GM12872 (cell line): ENCODE data around the gene PHYHD1.

Source experiments
- CTCF ChIP-seq: IDR thresholded peaks from 3 replicates; pipeline ENCODE4 v1.5.1; 2011; ENCODE audit warnings: low read depth, mild to moderate bottlenecking, low read length, moderate library complexity; ENCODE audit not compliant: insufficient read depth

The PHYHD1 gene

GRCh38 chr9:128886211-128886891 lies 34.4 kb upstream of the PHYHD1 start:
- no peak for TF ChIP-seq CTCF

- TF ChIP-seq CTCF: no peak
Observed at GRCh38 chr9:128887049-128887448, 33.7 kb upstream of the PHYHD1 start.

- TF ChIP-seq CTCF: no peak
Observed at GRCh38 chr9:128887914-128888350, 32.9 kb upstream of the PHYHD1 start.

- TF ChIP-seq CTCF: no peak
Observed at GRCh38 chr9:128891321-128892220, 29.2 kb upstream of the PHYHD1 start.

- no peak for TF ChIP-seq CTCF
Observed at GRCh38 chr9:128892221-128892921, 28.4 kb upstream of the PHYHD1 start.

- no peak for TF ChIP-seq CTCF
Observed at GRCh38 chr9:128893354-128893753, 27.4 kb upstream of the PHYHD1 start.

GRCh38 chr9:128894764-128895163 lies 26.0 kb upstream of the PHYHD1 start:
- no peak for TF ChIP-seq CTCF
